T-helper 9 cell (primary cell): ENCODE measurements around the gene COL4A4.

Experiments used
- DNase-seq: peaks from one replicate; pipeline ENCODE4 v3.0.0-alpha.2; 2020

COL4A4 gene

DNA sequence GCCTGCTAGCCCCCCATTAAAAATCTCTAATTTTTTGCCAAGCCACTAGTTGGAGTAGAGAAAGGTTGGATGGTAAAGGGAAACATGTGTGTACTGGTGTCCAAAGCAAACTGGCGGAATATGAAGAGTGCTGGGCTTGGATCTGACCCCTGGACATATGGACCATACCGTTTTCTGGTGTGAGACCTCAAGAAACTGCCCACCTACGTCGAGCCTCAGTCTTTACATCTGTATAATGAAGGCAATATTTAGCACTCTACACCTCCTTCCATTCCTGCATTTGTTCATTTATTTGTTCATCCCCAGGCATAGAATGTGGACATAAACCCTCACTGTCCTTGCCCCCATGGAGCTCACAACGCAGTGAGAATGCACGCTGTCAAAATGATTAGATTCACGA lies 185.7 kb downstream of the COL4A4 start:
- no peak for DNase-seq

- no peak for DNase-seq
Observed at GRCh38 chr2:226977775-226978190, 186.2 kb downstream of the COL4A4 start.

- no peak for DNase-seq
Observed at GRCh38 chr2:226973816-226974215, 190.2 kb downstream of the COL4A4 start.

DNA sequence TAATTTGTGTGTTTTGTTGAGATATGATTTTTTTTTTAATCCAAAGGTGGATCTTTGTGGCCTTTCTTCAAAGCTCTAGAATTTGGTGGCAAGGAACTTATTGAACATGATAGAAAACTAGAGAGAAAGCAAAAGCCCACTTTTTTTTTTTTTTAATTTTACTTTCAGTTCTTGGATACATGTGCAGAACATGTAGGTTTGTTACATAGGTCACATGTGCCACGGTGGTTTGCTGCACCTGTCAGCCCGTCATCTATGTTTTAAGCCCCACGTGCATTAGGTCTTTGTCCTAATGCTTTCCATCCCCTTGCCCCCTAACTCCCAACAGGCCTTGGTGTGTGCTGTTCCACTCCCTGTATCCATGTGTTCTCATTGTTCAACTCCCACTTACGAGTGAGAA lies 192.2 kb downstream of the COL4A4 start:
- no peak for DNase-seq

DNA sequence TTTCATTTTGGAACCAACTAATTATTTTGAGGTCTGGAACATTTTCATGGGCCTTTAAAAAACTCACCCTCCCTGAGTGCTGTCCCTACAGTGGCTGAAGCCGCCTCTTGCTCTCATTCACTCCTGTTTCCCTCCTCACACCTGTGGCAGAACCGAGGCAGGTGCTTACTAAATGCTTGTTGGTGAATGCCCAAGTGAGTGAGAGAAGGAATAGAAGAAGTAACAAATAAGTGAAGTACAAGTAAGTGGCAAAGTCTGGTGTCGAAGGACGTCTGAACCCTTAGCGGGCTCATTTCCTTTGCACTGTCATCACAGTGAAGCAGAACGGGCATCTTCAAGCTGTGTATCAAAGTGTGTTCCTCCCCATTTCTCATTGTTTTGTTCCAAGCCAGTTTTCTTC lies 192.9 kb downstream of the COL4A4 start:
- DNase-seq: no peak

DNA sequence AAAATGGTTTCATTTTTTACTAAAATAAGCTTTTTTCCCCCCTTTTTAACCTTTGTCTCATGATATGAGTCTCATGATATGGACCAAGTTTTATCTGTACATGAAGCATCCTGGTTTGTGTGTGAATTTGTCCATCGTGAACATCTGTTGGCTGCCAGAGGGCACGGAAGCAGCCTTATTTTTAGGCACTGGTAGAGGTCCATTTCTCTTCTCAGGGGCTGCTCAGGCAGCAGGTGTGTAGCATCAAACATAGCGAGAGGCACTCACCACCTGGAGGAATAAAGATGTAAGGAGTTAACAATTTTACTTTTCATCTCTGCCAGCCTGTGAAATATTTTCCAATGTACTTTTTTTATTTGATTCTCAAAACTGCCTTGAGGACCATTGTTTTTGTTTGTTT lies 193.6 kb downstream of the COL4A4 start:
- no peak for DNase-seq

DNA sequence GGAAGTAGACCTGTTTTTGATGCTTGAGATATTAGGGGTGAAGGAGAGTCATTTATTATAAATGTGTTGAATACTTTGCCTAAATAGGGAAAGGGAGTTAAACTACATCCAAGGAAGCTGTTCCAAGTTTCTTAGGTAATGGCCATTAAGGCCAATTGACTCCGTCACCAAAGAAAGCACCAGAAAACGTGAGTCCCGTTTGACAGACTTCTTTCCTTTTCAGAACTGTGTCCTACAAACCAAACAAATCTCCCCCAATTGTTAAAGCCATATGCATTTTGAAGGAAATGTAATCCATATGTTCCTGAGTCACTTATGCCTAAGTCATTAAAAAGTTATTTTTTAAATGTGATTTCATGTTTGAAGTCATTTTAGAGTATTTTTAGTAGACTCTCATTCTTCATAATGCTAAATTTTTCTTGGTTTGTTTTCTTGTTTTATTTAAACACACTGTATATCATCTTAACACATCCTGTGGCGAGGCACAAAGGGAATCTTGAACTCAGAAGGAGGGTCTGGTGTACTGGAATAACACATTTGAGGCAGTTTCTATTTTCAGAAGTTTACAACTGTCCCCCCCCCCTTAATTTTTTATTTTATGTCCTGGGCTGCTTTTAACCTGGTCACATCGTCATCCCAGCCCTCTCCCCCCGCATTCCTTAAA lies 194.5 kb downstream of the COL4A4 start:
- DNase-seq: no peak

- no peak for DNase-seq
Observed at GRCh38 chr2:226965376-226965775, 198.6 kb downstream of the COL4A4 start.

- no peak for DNase-seq
Observed at GRCh38 chr2:226963528-226963927, 200.5 kb downstream of the COL4A4 start.

- no peak for DNase-seq
Observed at GRCh38 chr2:226962176-226962773, 201.7 kb downstream of the COL4A4 start.

- DNase-seq: no peak
Observed at GRCh38 chr2:226959418-226959817, 204.6 kb downstream of the COL4A4 start.

DNA sequence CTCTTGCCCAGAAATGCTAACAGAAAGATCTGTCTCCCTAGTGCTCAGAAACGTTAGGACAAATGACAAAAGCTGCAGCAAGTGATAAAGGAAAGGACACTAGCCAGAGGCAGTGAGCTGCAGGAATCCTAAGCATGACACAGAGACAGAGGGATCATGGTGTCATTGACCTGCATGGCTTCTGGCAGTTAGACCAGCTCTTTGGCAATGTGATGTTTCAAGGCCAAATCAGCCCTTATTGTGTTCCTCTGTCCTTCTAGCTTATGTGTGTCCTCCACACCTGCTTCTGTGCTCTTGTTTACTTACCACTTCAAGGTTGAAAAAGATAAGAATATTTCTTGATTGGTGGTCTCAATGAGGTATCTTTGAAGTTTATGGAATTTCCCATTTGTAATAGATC lies 207.3 kb downstream of the COL4A4 start:
- no peak for DNase-seq

DNA sequence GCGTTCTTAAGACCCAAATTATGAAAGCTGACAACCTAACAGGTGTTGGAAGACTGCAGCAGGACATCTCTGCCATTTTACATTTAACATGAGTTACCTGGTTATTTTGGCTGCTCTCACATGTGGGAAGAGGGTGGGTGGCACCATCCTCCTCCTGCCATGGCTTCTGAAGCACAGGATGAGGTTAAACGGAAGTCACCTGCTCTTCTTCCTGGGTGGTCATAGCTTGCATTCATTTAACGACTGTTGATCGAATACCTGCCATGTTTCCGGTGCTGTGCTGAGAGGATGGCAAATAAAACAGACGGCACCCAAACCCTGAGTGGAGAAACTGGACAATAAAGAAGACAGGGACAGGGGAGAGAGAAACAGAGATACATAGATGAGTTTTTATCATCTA lies 210.2 kb downstream of the COL4A4 start:
- DNase-seq: no peak

DNA sequence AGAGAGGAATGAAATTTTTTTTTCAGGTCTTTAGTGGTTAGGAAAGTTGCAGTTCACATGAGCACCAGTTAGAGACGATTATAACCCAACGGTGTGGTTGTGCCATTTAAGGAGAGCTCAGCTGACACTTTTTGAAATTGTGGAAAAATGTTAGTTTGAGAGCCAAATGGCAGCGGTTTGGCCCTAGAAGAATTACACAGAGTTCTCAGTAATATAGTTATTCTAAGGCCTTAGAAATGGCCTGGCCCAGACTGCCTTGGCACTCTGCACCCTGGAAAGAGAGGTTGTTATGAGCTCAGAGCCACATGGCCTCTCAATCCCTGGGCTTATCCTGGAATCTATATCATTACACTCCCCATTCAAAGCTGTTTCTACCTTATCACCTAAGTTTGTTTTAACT lies 210.8 kb downstream of the COL4A4 start:
- DNase-seq: no peak
